Calu3 (cell line): ENCODE measurements around the gene FBXW7. TPM values are rescaled to one million over a fixed set of nuclear protein-coding genes. Genes with fewer than 3 reads are reported as not detected.
A peak's percentile ranks its signal among the peaks of the same experiment; 100 is the strongest.

Experiments used
- BruUV-seq: library from RNA; stranded (reverse); fragments of 400-500 nt; replicated peaks from 2 replicates; lab custom pipeline; 2021; lab: Mats Ljungman, UMichigan
- CTCF ChIA-PET: fragments of 300-600 bp; sonication (Branson Sonifier 250); formaldehyde crosslinking; loops from one replicate; lab custom pipeline; 2022; ENCODE audit warnings: antibody characterized with exemption; lab: Charles Lee
- DNase-seq: peaks from one replicate; pipeline ENCODE4 v3.0.0; 2022
- H3K27ac Mint-ChIP-seq: one replicate; pipeline ENCODE4 v1.8.0; 2022; ENCODE audit warnings: mixed read lengths; ENCODE audit not compliant: unreplicated experiment
- H3K27me3 Mint-ChIP-seq: one replicate; pipeline ENCODE4 v1.8.0; 2022; ENCODE audit warnings: mixed read lengths; ENCODE audit not compliant: unreplicated experiment
- H3K36me3 Mint-ChIP-seq: one replicate; pipeline ENCODE4 v1.8.0; 2022; ENCODE audit warnings: mild to moderate bottlenecking, moderate library complexity, mixed read lengths; ENCODE audit not compliant: insufficient read depth, unreplicated experiment
- H3K4me1 Mint-ChIP-seq: one replicate; pipeline ENCODE4 v1.8.0; 2022; ENCODE audit warnings: mild to moderate bottlenecking, low read depth, mixed read lengths; ENCODE audit not compliant: unreplicated experiment
- H3K4me3 Mint-ChIP-seq: one replicate; pipeline ENCODE4 v1.8.0; 2022; ENCODE audit warnings: mild to moderate bottlenecking, low read depth, moderate library complexity, mixed read lengths; ENCODE audit not compliant: unreplicated experiment
- H3K9me3 Mint-ChIP-seq: one replicate; pipeline ENCODE4 v1.8.0; 2022; ENCODE audit warnings: low read depth, mixed read lengths; ENCODE audit not compliant: unreplicated experiment
- intact Hi-C: fragments of 100-400 bp; cut with micrococcal nuclease; formaldehyde crosslinking; loops from one replicate; pipeline ENCODE4 v1.10.0; 2022; ENCODE audit not compliant: unreplicated experiment
- total RNA-seq: library from RNA; stranded (reverse); gene quantifications from 2 replicates; pipeline ENCODE4 v1.2.3, GENCODE V29; 2022
- TF ChIP-seq, protein P1 (sequence below): fragments of 200-600 bp; IDR thresholded peaks from one replicate; pipeline ENCODE4 v1.8.0; 2022; ENCODE audit warnings: antibody characterized with exemption; ENCODE audit not compliant: unreplicated experiment

Gene FBXW7
- total RNA-seq, 1 experiment from 2014 or later: 38.7 TPM

DNA sequence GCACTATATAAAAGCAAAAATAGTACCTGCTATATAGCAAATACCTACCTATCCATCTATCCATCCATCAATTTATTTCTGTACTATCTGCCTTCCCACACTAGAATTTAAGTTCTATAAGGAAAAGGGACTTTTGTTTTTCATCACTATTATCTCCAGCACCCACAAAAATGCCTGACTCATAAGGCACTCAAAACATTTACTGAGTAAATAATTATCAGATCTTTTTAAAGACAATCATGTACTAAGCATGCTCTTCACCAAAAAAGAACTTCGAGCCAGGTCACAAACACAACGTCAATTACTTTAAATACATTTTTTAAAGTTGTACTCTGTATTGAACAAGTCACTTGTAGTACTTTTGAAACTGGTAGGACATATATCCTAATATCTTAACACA is 119.9 kb downstream of the FBXW7 start:
- intact Hi-C loops: no loop called here
- H3K4me1 Mint-ChIP-seq: peaks cover 22% of the 10 kb centered on the region
- H3K36me3 Mint-ChIP-seq: no peaks in the 10 kb centered on the region
- no TSS peak for BruUV-seq
- CTCF ChIA-PET: no interaction called here
- no peak for DNase-seq
- H3K9me3 Mint-ChIP-seq: no peaks in the 10 kb centered on the region
- no peak overlapping the region for H3K4me3 Mint-ChIP-seq
- no peaks in the 10 kb centered on the region for H3K27me3 Mint-ChIP-seq
- H3K27ac Mint-ChIP-seq: peak overlapping the region; percentile 6
- TF ChIP-seq, protein P1, sequence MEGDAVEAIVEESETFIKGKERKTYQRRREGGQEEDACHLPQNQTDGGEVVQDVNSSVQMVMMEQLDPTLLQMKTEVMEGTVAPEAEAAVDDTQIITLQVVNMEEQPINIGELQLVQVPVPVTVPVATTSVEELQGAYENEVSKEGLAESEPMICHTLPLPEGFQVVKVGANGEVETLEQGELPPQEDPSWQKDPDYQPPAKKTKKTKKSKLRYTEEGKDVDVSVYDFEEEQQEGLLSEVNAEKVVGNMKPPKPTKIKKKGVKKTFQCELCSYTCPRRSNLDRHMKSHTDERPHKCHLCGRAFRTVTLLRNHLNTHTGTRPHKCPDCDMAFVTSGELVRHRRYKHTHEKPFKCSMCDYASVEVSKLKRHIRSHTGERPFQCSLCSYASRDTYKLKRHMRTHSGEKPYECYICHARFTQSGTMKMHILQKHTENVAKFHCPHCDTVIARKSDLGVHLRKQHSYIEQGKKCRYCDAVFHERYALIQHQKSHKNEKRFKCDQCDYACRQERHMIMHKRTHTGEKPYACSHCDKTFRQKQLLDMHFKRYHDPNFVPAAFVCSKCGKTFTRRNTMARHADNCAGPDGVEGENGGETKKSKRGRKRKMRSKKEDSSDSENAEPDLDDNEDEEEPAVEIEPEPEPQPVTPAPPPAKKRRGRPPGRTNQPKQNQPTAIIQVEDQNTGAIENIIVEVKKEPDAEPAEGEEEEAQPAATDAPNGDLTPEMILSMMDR: no peak

DNA sequence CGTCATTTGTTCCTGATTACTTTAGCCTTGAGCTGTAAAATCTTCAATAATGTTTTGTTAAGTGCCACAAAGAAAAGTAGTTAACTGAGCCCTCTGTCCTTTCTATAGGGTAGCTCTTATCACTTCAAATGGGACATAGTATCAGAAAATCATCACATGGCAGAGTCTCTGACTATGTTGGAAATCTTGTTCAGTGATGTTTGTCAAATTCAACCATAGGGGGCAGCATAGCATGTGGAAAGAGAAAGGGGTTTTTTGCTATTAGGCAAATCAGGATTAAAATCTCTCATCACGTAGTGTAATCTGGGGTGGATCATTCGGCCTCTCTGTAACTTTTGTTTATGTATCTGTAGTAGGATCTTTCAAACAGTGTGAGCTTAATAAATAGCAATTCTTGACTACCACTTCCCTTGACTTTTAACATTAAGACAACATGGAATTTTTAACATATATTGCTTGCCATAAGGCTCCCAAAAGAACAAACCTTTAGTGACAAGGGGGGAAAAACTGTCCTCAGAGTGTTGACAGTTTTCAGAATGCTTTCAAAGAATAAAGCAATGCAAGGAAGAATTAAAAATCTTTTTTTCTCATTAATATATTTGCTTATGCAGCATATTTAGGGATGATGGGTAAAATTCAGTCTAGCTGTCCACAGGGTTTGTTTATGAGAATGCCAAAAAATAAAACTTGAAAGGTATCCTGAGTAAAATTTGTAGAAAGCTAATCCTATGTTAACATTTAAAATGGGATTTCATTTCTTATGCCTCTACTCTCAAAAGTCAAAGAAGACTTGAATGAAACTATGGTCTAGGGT is 127.2 kb downstream of the FBXW7 start:
- no peaks in the 10 kb centered on the region for H3K4me1 Mint-ChIP-seq
- H3K4me3 Mint-ChIP-seq: no peak overlapping the region
- intact Hi-C loops: loop anchor here (2.0 to 10.0 kb wide), 2 partner anchors 232 to 326 kb away; no protein-coding TSS in a partner anchor
- H3K27ac Mint-ChIP-seq: no peak overlapping the region
- no peaks in the 10 kb centered on the region for H3K9me3 Mint-ChIP-seq
- no peaks in the 10 kb centered on the region for H3K27me3 Mint-ChIP-seq
- no peaks in the 10 kb centered on the region for H3K36me3 Mint-ChIP-seq
- no peak for DNase-seq
- CTCF ChIA-PET: no interaction called here
- no TSS peak for BruUV-seq
- TF ChIP-seq, protein P1: peak; percentile 31

DNA sequence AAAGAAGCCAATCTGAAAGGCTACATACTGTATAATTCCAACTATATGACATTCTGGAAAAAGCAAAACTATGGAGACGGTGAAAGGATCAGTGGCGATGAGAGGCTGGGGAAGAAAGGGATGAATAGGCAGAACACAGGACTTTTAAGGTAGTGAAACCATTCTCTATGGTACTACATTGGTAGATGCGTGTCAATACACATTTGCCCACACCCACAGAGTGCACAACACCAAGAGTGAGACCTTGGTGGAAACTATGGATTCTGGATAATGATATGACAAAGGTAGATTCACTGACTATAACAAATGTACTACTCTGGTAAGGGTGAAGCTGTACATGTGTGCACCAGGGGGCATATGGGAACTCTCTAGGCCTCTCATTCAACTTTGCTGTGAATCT is 134.5 kb downstream of the FBXW7 start:
- Mint-ChIP-seq H3K27ac (no peak overlapping the region), H3K4me1 (peaks cover 10% of the 10 kb centered on the region), H3K36me3 (no peaks in the 10 kb centered on the region), H3K27me3 (no peaks in the 10 kb centered on the region), H3K9me3 (no peaks in the 10 kb centered on the region), H3K4me3 (no peak overlapping the region)
- intact Hi-C loops: loop anchor here (10.0 kb wide), 1 partner anchor 333 kb away; no protein-coding TSS in a partner anchor
- no peak for DNase-seq
- TF ChIP-seq, protein P1: no peak
- BruUV-seq: no TSS peak
- CTCF ChIA-PET: no interaction called here

DNA sequence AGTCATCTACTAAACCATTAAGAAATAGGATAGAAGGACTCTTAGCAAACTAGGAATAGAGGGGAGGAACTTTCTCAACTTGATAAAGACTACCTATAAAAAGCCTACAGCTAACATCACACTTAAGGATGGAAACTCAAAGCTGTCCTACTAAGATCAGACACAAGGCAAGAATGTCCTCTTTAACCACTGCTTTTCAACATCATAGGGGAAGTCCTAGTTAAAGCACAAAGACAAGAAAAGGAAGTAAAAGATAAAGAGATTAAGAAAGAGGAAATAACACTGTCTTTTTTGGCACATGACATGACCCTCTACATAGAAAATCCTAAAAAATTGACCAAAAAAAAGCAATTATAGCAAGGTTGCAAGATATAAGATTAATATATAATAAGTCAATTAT is 136.6 kb downstream of the FBXW7 start:
- H3K27me3 Mint-ChIP-seq: no peaks in the 10 kb centered on the region
- no peak for DNase-seq
- no peaks in the 10 kb centered on the region for H3K9me3 Mint-ChIP-seq
- intact Hi-C loops: loop anchor here (10.0 kb wide), 1 partner anchor 354 kb away; no protein-coding TSS in a partner anchor
- TF ChIP-seq, protein P1: no peak
- BruUV-seq: no TSS peak
- no peak overlapping the region for H3K27ac Mint-ChIP-seq
- no peaks in the 10 kb centered on the region for H3K36me3 Mint-ChIP-seq
- H3K4me1 Mint-ChIP-seq: peaks cover 10% of the 10 kb centered on the region
- CTCF ChIA-PET: no interaction called here
- H3K4me3 Mint-ChIP-seq: no peak overlapping the region
